ENCODE measurements around the gene TUBA4A.

The TUBA4A gene

GRCh38 chr2:219286436-219287115 is 32.9 kb upstream of the TUBA4A start:
- no peak for DNase-seq

- no peak for DNase-seq
These were observed 32.2 kb upstream of the TUBA4A start for GRCh38 chr2:219285894-219286425.

- no peak for DNase-seq
These were observed 31.6 kb upstream of the TUBA4A start for GRCh38 chr2:219285373-219285735.

- no peak for DNase-seq
These were observed 31.0 kb upstream of the TUBA4A start for GRCh38 chr2:219284501-219285372.

- DNase-seq: no peak
These were observed 29.3 kb upstream of the TUBA4A start for GRCh38 chr2:219282943-219283581.

GRCh38 chr2:219282375-219282774 is 28.7 kb upstream of the TUBA4A start:
- no peak for DNase-seq

GRCh38 chr2:219281588-219281987 is 27.9 kb upstream of the TUBA4A start:
- DNase-seq: no peak

GRCh38 chr2:219280651-219281050 is 26.9 kb upstream of the TUBA4A start:
- DNase-seq: no peak

GRCh38 chr2:219279916-219280516 is 26.3 kb upstream of the TUBA4A start:
- no peak for DNase-seq

- DNase-seq: peak; percentile 100
These were observed 25.6 kb upstream of the TUBA4A start, which contains the start of gene DNAJB2 for GRCh38 chr2:219279151-219279915. Gene DNAJB2 (plus strand): TSS chr2:219279366. CDS start chr2:219279834, 468 bp downstream.

GRCh38 chr2:219278655-219279150 is 25.0 kb upstream of the TUBA4A start:
- DNase-seq: no peak

GRCh38 chr2:219277703-219278654 is 24.3 kb upstream of the TUBA4A start:
- DNase-seq: peak; percentile 70

- no peak for DNase-seq
These were observed 20.7 kb upstream of the TUBA4A start for GRCh38 chr2:219274361-219274921.

- DNase-seq: no peak
These were observed 20.2 kb upstream of the TUBA4A start for GRCh38 chr2:219273937-219274336.

- DNase-seq: no peak
These were observed 19.3 kb upstream of the TUBA4A start for GRCh38 chr2:219272995-219273394.

GRCh38 chr2:219272356-219272755 is 18.6 kb upstream of the TUBA4A start:
- no peak for DNase-seq

GRCh38 chr2:219271021-219271420 is 17.3 kb upstream of the TUBA4A start:
- DNase-seq: no peak

- DNase-seq: no peak
These were observed 16.3 kb upstream of the TUBA4A start for GRCh38 chr2:219270055-219270372.

GRCh38 chr2:219269362-219270054 is 15.8 kb upstream of the TUBA4A start:
- DNase-seq: no peak

GRCh38 chr2:219268294-219268693 is 14.6 kb upstream of the TUBA4A start:
- no peak for DNase-seq
